Measurements from ENCODE around the gene AFM.
A peak's percentile ranks its signal among the peaks of the same experiment; 100 is the strongest.

Gene AFM

DNA sequence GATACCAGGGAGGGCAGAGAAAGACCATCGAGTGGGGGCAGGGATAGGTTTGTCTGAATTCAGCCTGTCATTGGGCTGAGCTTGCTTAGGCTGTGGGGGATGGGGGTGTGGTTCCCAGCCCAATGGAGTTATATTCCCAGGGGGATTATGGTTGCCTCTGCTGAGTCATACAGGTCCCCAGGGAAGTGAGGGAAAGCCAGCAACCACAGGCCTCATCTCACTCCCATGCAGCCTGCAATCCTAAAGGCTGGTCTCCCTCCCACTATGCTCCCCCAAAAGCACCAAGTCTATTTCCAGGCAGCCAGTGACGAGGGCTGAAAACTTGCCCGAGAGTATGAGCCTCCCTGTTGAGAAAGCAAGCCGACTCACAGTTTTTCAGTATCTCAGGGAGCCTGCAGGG, 39.3 kb downstream of the AFM start (continued):
- TF ChIP-seq, protein P1, sequence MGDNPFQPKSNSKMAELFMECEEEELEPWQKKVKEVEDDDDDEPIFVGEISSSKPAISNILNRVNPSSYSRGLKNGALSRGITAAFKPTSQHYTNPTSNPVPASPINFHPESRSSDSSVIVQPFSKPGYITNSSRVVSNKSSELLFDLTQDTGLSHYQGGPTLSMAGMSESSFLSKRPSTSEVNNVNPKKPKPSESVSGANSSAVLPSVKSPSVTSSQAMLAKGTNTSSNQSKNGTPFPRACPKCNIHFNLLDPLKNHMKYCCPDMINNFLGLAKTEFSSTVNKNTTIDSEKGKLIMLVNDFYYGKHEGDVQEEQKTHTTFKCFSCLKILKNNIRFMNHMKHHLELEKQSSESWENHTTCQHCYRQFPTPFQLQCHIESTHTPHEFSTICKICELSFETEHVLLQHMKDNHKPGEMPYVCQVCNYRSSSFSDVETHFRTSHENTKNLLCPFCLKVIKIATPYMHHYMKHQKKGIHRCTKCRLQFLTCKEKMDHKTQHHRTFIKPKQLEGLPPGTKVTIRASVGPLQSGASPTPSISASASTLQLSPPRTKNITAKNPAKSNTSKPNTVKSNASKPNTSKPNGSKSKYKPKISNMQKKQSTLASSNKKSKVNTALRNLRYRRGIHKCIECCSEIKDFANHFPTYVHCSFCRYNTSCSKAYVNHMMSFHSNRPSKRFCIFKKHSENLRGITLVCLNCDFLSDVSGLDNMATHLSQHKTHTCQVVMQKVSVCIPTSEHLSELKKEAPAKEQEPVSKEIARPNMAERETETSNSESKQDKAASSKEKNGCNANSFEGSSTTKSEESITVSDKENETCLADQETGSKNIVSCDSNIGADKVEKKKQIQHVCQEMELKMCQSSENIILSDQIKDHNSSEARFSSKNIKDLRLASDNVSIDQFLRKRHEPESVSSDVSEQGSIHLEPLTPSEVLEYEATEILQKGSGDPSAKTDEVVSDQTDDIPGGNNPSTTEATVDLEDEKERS (tag by site-specific recombination; IDR thresholded peaks at IDR 0.05) = no peak
- TF ChIP-seq ZNF302 (tag by site-specific recombination; IDR thresholded peaks at IDR 0.05; ENCODE audit: low read depth) (no peak), ZNF280C (tag by site-specific recombination; IDR thresholded peaks at IDR 0.05) (no peak)

DNA sequence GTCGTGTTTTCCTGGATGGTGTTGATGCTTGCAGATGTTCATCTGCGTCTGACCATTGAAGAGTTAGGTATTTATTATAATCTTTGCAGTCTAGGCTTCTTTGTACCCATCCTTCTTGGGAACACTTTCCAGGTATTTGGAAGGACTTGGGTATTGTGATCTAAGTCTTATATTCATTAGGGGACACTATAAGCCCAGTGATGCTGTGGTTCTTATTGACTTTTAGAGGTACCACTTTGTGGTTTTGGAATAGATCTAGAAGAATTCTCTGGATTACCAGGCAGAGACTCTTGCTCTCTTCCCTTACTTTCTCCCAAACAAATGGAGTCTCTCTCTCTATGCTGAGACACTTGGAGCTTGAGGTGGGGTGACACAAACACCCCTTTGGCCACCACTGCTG, 41.6 kb downstream of the AFM start:
- Histone ChIP-seq H3K9me3 (ENCODE audit: control insufficient read depth, insufficient read depth, low read depth, low read length) (no peaks in the 10 kb centered on the region), H3K4me1 (ENCODE audit: control insufficient read depth, insufficient read depth, low read length) (no peaks in the 10 kb centered on the region), H3K36me3 (ENCODE audit: control insufficient read depth in 2 of 2, insufficient read depth in 1 of 2, low read length in 2 of 2) (no peaks in the 10 kb centered on the region), H3K27ac (ENCODE audit: extremely low read depth, low read depth, low read length) (no peak overlapping the region), H3K4me3 (ENCODE audit: low read depth, low read length) (no peak overlapping the region)
- TF ChIP-seq ZNF654 (tag by site-specific recombination; IDR thresholded peaks at IDR 0.05; ENCODE audit: low read depth) (peak; percentile 25; the same call in 1 of the 2 replicates), ZNF76 (tag by site-specific recombination; IDR thresholded peaks at IDR 0.05; ENCODE audit: borderline replicate concordance, low read depth) (no peak)
- ChIA-PET CTCF (no interaction called here), POLR2A (no interaction called here)

DNA sequence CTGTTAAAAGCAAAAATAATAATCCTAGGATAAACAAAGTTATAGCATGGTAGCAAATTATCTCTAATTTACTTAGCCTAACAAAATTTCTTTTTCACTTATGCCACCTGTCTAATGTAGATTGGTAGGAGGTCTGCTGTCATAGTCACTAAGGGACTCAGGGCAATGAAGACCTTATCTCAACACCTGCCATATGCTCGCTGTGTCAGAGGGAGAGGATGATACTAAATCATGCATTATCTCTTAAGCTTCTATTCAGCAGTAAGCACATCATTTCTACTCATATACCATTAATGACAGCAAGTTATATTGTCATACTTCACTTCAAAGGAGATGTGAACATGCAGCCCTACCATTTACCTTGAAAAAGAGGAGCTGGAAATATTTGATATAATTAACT, 44.1 kb downstream of the AFM start:
- no peak for TF ChIP-seq ZNF18 (tag by site-specific recombination; IDR thresholded peaks at IDR 0.05)
- Histone ChIP-seq H3K4me3 (ENCODE audit: low read depth, low read length) (no peak overlapping the region), H3K27ac (ENCODE audit: extremely low read depth, low read depth, low read length) (no peak overlapping the region), H3K9me3 (ENCODE audit: control insufficient read depth, insufficient read depth, low read depth, low read length) (no peaks in the 10 kb centered on the region), H3K4me1 (ENCODE audit: control insufficient read depth, insufficient read depth, low read length) (no peaks in the 10 kb centered on the region), H3K36me3 (ENCODE audit: control insufficient read depth in 2 of 2, insufficient read depth in 1 of 2, low read length in 2 of 2) (no peaks in the 10 kb centered on the region)
- ChIA-PET POLR2A (no interaction called here), CTCF (interaction anchor here (1.1 kb wide), 1 partner anchor 50 kb away, joined by 5 read pairs; no protein-coding TSS in a partner anchor)

DNA sequence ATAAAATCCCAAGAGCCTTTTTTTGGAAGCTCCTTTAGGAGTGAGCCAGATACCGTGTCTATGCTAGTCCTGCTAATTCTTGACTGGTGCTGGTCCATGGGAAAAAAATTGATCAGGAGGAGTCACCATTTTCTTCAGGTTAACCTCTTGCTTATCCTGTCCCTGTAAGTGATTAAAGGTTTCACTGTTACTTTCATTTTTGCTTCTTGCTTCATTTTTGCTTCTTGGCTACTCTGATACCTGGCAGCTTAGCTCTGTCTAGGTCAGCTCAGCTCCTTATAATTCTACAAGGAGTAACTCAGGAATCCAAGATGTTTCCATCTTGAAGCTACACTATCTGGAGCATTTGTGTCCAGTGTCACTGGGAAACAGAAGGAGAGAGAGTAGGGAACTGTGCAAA, 45.7 kb downstream of the AFM start:
- POLR2A ChIA-PET = no interaction called here
- no peaks in the 10 kb centered on the region for H3K9me3 ChIP-seq (ENCODE audit: control insufficient read depth, insufficient read depth, low read depth, low read length)
- H3K4me1 ChIP-seq (ENCODE audit: control insufficient read depth, insufficient read depth, low read length) = no peaks in the 10 kb centered on the region
- H3K4me3 ChIP-seq (ENCODE audit: low read depth, low read length) = no peak overlapping the region
- H3K27ac ChIP-seq (ENCODE audit: extremely low read depth, low read depth, low read length) = no peak overlapping the region
- no peaks in the 10 kb centered on the region for H3K36me3 ChIP-seq (ENCODE audit: control insufficient read depth in 2 of 2, insufficient read depth in 1 of 2, low read length in 2 of 2)
- CTCF ChIA-PET = interaction anchor here (0.6 kb wide), 1 partner anchor 289 kb away, joined by 4 read pairs; no protein-coding TSS in a partner anchor
- TF ChIP-seq ZNF792 (tag by site-specific recombination; IDR thresholded peaks at IDR 0.05) (no peak), ZNF513 (tag by site-specific recombination; IDR thresholded peaks at IDR 0.05) (no peak), ZNF549 (tag by site-specific recombination; IDR thresholded peaks at IDR 0.05) (no peak), ZNF292 (tag by site-specific recombination; IDR thresholded peaks at IDR 0.05; ENCODE audit: borderline replicate concordance, low read depth) (no peak), ZNF610 (tag by site-specific recombination; IDR thresholded peaks at IDR 0.05; ENCODE audit: borderline replicate concordance) (no peak), ZSCAN5A (tag by site-specific recombination; IDR thresholded peaks at IDR 0.05) (no peak), ZNF280C (tag by site-specific recombination; IDR thresholded peaks at IDR 0.05) (no peak), ZNF16 (tag by site-specific recombination; IDR thresholded peaks at IDR 0.05; ENCODE audit: low read depth) (no peak), ZNF677 (tag by site-specific recombination; IDR thresholded peaks at IDR 0.05) (no peak), ZFHX2 (tag by site-specific recombination; conservative IDR thresholded peaks at IDR 0.05) (no peak), ZNF670 (tag by site-specific recombination; IDR thresholded peaks at IDR 0.05; ENCODE audit: low read depth) (no peak), ZNF558 (tag by site-specific recombination; IDR thresholded peaks at IDR 0.05) (no peak)

Measured in HEK293 (cell line).